Medulla oblongata (tissue), 1 donor: ENCODE results near the gene CCNL1.

Experiments
- DNase-seq: peaks from one replicate; pipeline ENCODE4 v3.0.0-alpha.2; 2015; ENCODE audit errors: extremely low spot score

Gene CCNL1

GRCh38 chr3:157145606-157146322 is 14.2 kb downstream of the CCNL1 start:
- no peak for DNase-seq

GRCh38 chr3:157142315-157142714 is 17.6 kb downstream of the CCNL1 start:
- no peak for DNase-seq

- no peak for DNase-seq
Measured at GRCh38 chr3:157139938-157140534, 19.9 kb downstream of the CCNL1 start.

DNA sequence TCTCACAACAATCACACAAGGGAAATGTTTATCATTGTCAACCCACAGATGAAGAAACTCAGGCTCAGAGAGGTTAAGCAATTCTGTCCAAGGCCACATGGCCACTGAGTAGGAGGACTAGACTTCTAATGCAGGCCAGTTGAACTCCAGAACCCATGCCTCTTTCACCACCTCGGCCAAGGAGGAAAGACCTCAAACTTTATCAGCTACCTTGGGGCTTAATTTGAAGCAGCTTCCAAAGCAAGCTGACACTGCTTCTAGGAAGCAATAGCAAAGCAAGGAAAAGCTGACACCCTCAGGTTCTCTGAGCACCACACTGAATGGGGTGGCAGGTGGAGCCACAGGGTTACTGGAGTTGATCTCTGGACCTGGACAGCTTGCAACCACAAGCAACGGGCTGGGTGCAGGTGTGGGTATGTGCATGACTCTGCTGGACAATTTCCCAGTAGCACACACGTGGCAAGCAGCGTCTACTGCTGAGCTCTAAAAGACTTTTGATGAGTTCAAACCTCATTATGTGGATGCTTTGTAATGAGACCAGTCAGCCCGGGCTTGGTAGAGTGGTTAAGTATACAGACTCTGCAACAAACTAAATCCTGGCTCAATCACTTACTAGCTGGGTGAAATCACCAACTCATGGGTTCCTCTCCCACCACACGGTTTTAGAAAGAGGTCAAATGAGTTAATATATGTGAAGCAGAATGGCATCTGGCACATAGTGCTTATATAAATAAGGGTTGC is 23.1 kb downstream of the CCNL1 start:
- DNase-seq = peak; percentile 55

GRCh38 chr3:157135671-157136396 is 24.1 kb downstream of the CCNL1 start:
- peak; percentile 70 for DNase-seq

- DNase-seq = no peak
Measured at GRCh38 chr3:157134620-157135191, 25.2 kb downstream of the CCNL1 start.

DNA sequence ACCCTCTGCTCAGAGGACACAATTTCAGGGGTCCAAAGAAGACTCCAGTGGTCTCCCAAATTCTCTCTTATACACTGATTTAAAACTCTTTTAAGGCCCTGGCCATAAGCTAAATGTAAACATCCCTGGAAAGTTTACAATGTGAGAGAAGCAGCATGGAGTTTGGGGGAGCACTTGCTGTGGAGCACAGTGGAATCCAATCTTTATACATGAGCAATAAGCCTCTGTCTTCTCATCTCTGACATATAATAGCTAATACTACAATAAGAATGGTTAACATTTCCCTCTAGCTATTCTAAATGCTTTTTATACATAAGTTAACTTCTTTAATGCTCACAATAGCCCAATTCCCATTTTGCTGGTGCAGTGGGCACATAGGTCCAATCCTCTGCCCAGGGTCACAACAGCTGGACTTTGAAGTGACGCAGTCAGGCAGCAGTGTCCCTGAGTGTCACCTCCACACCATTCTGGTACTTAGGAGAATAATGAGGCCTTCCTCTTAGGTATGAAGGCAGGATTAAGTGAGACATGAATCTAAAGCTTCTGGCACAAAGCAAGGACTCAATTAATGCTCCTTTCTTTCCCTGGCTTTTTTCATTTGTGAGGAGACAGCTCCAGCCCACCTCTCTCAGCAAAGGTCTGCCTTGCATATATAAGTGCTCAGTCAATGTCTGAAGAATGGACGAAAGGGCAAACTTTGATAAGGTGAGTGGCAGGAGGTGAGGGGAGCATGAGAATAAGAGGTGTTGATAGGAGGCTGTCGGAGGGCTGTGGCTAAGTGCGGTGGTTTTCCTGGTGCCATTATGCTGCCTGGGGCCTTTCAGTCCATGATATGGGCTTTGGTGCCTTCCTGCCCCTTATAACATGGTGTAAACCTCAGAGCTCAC is 26.3 kb downstream of the CCNL1 start:
- DNase-seq = no peak

DNA sequence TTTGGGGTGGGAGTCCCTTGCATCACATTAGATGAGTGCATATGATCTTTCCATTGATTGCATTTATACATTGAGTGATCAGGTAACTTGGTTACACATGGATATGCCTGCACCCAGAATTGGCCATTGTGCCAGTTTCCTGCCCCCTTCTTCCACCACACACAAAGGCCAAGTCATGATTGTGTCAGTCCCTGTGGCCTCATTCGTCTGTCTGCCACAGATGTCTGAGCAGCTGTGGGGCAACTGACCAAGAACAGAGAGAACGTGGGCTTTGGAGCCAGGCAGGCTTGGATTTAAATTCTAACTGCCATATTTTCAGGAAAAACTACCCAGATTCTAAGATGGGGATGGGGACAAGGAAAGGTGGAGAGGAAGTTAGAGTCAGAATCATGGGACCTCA is 27.0 kb downstream of the CCNL1 start:
- DNase-seq = peak; percentile 89

DNA sequence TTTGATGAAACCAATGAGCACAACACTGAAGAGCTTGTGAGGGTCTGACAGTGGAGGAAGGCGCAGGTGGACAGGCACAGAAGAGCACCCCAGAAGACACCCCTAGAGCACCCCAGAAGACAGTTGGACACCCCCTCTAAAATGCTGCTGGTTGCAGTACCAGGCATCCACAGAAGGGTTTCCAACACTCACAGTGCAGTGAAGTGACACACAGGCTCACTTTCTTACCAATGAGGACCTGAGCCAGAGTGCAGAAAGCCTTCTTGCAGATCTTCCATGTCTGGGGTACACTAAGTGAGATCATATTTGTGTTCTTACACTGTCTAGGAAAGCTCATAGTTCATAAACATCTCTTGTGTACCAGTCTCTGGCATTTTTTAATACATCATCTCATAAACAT is 27.6 kb downstream of the CCNL1 start:
- no peak for DNase-seq

- no peak for DNase-seq
Measured at GRCh38 chr3:157131861-157132260, 28.1 kb downstream of the CCNL1 start.

DNA sequence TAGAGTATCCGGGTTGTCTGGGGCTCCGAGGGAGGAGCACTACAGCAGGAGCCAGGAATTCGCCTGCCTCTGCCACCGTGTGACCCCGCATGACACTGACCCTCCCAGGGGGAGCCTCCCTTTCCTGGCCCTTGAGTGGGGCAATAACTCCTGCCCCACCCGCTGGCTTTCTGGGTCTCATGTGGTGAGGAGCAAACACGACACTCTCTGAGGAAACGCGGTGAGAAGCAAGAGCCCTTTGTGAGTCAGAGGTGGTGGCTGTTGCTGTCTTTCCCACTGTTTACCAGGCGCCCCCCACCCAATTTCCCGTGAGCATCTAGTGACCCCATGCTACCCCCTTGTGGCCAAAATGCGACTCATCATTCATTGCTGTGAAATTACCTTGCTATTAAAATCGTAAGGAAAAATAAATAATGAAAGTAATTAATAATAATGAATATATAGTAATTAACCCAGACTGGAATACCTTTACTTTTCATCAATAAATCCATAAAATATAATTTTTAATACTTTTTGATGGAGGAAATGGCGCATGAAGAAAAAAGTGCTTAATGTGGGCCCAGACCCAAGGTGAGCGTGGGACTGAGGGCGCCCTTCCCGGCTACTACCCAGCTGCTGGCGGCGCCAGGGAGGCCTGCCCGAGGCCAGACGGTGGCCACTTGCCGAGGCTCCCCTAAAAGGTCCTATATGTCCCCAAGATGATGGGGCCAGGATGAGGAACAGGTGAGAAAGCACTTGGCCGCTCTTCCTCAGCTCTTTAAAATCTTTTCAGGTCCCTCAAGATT is 29.3 kb downstream of the CCNL1 start:
- peak; percentile 64 for DNase-seq

DNA sequence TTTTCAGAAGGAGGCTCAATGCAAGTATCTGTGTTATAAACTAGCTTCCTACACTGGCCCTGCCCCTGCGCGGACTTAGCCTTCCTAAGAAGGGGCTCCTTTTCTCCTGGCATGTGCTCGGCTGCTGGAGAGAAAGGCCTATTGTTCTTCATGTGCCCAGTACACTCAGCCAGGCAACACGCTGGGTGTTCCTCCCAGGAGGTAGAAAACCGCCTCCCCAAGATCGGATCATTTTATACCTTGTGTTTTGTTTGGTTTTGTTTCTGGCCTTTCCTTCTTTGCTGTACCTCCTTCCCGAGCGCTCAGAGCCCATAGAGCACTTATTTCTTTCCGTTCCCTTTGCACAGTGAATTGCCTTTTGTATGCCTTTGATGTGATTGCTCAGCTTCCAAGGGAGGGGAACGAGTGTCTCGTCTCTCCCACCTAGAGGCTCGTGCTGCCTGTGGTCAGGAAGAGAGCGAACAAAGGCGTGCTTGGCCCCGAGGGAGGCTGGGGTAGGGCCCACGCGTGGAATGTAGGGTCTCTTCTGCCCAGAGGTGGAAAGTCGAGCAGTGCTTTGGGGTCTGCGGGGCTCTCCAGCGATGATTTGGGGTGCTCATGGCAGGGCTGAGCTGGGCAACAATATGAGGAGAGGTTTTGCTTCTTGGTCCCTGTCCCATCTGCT is 30.0 kb downstream of the CCNL1 start:
- peak; percentile 77 for DNase-seq

- DNase-seq = peak; percentile 28
Measured at GRCh38 chr3:157128771-157129681, 30.9 kb downstream of the CCNL1 start.

DNA sequence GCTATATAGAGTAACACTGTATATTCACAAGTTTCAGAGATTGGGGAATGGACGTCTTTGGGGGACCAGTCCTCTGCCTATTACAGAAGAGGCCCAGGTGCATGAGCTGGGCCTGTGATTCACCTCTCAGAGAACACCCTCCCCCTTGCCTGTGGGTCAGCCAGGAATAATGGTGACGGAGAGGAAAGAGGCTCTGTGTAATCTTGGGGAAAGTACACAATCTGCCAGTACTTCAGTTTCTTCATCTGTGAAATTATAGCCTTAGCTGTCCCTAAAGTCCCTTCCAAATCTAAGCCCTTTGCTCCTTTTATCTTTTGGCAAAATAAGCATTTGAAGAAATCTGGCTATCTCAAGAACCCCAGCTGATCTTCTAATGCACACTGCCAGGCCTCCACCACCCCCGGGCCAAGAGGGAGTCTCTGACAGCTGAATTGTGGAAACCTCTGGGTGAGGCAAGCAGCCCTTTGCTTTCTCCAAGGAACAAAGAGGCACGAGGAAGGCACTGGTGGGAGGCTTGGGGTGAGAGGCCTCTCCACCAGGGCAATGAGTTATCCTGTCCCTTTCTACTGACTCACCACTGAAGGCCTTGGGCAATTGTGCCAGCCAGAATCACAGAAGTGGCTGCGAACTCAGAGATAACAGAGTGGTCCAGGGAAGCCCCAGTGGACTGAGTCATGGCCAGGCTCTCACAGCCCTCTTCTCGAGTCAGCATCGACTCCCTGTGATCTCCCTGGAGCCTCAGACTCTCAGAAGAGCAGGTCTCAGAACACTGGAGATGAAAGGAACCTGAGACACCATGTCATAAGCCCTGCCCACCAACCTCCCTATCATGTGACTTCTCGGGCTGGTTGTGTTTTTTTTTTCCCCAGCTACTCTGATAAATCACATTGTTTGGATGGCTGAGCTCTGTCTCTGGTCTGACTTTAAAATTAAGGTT is 31.8 kb downstream of the CCNL1 start:
- no peak for DNase-seq

- DNase-seq = no peak
Measured at GRCh38 chr3:157127268-157127667, 32.7 kb downstream of the CCNL1 start.

GRCh38 chr3:157126365-157126764 is 33.6 kb downstream of the CCNL1 start:
- no peak for DNase-seq

DNA sequence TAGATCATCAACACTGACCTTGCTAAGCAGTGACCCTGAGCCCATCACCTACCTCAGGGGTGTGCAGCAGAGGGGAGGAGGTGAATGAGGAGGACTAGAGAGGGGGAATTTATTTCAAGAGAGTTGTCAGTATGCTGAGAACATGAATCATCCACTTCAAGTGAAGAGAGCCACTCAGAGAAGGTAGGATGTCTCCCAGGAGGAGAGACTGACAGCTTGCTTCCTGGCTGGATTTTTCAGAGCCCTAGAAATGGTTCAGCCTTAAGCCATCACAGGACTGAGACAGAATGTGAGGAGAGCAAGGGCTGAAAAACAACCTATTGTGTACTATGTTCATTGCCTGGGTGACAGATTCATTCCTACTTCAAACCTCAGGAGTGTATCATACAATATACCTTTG is 34.8 kb downstream of the CCNL1 start:
- no peak for DNase-seq
